GM21576 (cell line): ENCODE measurements around the gene ZBTB24.

ENCODE experiments used
- ATAC-seq: cut with Tn5 transposase; IDR thresholded peaks from one replicate; pipeline ENCODE4 v1.9.1; 2021; ENCODE audit warnings: mild to moderate bottlenecking, moderate library complexity; ENCODE audit not compliant: unreplicated experiment

ZBTB24 gene

DNA sequence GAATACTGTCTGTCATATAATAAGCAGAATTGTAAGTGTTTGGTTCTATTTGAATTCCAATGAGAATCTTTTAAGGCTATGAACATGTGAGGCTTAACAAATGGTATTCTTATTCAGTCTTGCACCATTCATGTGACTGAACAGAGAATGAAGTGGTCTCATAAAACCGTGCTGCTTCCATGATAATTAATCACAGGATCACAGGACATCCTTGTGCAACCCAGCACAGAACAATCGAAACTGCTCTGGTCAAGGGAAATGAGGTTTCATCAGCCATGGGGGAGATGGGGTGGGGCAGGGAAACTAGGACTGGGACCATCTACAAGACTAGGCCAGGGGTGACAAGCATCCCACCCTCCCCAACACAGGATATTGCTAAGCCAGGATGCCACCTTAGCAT, 48.6 kb downstream of the ZBTB24 start:
- ATAC-seq: no peak

DNA sequence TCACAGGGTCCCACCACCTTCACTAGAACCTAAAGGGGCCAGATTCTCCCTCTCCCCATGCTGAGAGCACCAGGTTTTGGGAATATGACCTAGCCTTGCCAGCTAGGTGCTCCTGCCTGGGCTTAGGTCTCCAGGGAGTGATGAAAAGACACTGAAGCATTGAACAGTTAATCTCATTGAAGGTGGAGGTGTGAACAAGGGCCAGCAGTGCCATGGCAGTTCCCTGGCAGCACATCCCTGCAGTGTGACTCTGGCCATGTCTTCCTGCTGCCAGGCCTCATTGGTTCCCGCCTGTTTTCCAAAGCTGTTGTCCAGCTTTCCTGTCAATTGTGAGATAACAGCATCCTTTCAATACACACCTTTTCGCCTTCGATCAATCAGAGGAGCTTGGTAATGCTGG, 53.5 kb downstream of the ZBTB24 start:
- ATAC-seq: no peak

DNA sequence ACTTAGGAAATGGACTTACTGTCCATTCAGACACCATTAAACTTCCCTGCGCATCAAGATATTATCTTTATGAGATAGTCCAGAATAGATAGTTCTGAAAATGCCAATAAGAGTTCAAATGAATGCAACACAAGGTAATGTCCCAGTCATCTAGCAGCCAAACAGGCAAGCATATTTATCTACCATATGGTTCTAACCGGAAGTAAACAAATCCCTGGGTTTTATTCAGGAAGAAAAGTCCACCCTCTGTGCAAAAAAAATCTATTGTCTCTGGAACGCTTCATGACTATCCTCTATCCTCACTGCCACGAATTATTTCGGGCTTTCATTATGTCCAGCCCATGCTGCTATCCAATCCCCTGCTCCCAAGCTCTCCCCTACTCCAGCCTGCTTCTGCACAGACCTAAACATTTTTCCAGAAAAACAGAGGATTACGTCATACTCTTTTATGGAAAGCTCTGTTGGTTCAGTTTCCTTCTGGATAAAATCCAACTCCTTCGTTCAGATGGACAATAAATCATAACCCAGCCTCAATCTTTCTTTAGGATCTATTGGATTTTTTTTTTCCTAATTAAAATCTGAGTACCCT, 54.0 kb downstream of the ZBTB24 start:
- ATAC-seq: no peak

DNA sequence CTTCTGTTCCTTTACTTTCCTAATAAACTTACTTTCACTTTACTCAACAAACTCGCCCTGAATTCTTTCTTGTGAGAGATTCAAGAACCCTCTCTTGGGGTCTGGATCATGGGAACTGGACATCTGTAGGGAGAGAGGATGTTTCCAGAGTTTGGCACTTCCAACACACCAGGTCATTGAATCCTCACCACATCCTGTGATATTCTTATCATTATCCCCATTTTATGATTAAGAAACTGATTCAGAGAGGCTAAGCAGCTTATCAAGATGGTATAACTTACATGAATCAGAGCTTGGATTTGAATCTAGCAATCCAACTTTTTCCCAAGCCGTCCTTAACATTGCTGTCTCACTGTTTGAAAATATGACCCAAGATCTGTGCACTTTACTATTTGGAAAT, 58.1 kb downstream of the ZBTB24 start:
- no peak for ATAC-seq

DNA sequence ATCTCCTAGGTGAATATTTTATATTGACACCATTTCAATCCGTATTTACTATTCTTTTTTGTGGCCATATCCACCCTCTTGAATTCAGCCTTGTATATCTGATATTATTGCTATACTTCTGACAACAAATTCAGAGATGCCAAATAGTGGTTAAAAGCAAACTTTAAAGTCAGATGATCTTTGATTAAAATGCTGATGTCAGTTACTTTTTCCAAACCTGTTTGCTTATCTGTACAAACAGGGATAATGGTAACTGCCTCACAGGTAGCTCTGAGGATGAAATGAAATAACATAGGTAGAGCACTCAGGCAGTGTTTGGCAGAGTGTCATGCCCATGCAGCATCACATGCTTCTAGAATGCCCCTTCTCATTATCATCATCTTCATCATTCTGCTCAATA, 61.8 kb downstream of the ZBTB24 start:
- ATAC-seq: no peak

DNA sequence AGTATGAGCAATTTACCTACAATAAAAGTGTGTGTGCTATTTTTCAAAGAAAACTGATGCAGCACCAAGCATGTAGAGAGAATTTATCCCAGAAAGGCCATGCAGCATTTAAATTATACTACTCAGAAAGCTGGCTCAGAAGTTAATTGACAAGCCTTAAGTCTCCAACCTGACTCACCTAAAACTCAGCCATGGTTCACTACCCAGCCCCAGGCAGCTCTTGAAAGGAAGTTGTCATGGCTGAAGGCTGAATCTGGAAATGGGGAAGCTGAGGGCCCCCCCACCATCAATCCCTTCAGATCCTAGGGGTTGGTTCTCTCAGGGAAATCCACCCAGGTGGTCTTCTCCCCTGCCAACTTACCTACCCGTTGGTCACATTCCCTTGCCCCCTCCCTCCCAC, 62.3 kb downstream of the ZBTB24 start:
- ATAC-seq: no peak

DNA sequence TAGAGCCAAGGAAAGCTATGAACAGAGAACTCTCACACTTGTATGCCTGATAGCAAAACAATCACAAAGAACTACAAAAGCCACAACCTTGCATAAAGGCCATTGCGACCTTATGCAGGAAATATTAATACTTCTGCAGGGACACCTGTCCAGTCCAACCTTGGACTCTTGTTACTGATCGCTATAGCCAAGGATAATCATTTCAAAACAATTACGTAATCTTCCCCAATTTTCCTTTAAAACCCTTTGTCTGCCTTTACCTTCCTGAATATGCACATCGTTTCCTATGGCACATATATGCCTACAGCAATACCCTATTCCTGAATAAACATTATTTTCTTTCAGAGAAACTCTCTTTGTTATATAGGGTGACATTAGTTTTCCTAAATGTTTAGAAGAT, 65.4 kb downstream of the ZBTB24 start:
- ATAC-seq: no peak
